PFSK-1 (cell line): ENCODE results near the gene ZC3H18.

Source experiments
- POLR2AphosphoS5 ChIP-seq: IDR thresholded peaks from 2 replicates; pipeline ENCODE4 v1.6.1; 2012; ENCODE audit warnings: low read depth, mild to moderate bottlenecking, control low read depth, low read length, moderate library complexity
- SIN3A ChIP-seq: IDR thresholded peaks from 2 replicates; pipeline ENCODE4 v1.6.1; 2012; ENCODE audit warnings: mild to moderate bottlenecking, low read length, moderate library complexity, borderline replicate concordance; ENCODE audit not compliant: insufficient read depth

DNA sequence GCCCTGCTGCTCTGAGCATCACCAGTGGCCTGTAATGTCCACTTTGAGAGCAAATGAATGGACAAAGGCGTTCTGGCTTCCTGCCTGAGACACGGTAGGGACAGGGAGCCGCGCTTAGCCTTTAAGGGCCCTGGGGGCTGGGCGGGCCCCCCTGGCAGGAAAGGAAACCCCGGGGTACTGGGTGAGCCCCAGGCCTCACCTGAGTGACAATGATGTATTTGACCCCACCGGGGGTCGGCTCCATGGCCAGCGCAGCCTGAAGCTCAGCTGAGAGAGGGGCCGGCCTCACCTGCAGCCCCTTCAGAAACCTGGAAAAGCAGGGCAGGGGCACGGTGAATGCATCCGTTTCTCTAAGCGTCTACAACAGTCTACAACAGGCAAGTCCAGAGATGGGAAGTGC is 82.9 kb downstream of the ZC3H18 start:
- TF ChIP-seq SIN3A: no peak
- TF ChIP-seq POLR2AphosphoS5: no peak
